ENCODE measurements around the gene KCNJ8. TPM values are rescaled to one million over a fixed set of nuclear protein-coding genes. Genes with fewer than 3 reads are reported as not detected.

The KCNJ8 gene
- total RNA-seq, 3 donors from 2014 or later = 8.6 to 34.1 (median 19.2) TPM

DNA sequence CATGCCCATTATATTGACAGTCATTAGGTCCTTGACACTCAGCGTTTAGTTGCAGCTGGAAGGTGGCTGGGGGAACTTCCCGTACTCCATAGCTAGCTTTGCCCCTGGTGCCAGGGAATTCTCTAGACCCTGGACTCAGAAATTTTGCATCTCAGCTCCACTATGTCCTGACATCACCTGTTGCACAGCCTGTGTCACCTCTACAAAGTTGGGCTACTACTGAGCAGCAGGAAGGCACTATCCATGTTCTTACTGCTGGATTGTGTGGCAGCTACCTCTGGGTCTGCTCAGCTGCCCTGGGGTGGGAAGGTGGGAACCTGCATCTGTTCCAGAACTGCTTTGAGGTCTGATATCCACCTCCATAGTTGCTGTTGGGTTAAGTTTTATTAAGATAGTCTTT lies 11.0 kb downstream of the KCNJ8 start:
- Histone ChIP-seq H3K27ac (no peak overlapping the region), H3K4me3 (no peak overlapping the region), H3K27me3 (no peaks in the 10 kb centered on the region), H3K36me3 (no peaks in the 10 kb centered on the region), H3K9me3 (no peaks in the 10 kb centered on the region), H3K4me1 (no peaks in the 10 kb centered on the region)
- no peak for TF ChIP-seq POLR2AphosphoS5 (IDR thresholded peaks at IDR 0.05)
- TF ChIP-seq, protein P1, sequence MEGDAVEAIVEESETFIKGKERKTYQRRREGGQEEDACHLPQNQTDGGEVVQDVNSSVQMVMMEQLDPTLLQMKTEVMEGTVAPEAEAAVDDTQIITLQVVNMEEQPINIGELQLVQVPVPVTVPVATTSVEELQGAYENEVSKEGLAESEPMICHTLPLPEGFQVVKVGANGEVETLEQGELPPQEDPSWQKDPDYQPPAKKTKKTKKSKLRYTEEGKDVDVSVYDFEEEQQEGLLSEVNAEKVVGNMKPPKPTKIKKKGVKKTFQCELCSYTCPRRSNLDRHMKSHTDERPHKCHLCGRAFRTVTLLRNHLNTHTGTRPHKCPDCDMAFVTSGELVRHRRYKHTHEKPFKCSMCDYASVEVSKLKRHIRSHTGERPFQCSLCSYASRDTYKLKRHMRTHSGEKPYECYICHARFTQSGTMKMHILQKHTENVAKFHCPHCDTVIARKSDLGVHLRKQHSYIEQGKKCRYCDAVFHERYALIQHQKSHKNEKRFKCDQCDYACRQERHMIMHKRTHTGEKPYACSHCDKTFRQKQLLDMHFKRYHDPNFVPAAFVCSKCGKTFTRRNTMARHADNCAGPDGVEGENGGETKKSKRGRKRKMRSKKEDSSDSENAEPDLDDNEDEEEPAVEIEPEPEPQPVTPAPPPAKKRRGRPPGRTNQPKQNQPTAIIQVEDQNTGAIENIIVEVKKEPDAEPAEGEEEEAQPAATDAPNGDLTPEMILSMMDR (IDR thresholded peaks at IDR 0.05) = no peak
- TF ChIP-seq POLR2A (IDR thresholded peaks at IDR 0.05) = no peak
- intact Hi-C loops (cut with DNase I; ENCODE audit: low total_unique reads) = no loop called here
- DNase-seq (ENCODE audit: low spot score in 2 of 2) = no peak

DNA sequence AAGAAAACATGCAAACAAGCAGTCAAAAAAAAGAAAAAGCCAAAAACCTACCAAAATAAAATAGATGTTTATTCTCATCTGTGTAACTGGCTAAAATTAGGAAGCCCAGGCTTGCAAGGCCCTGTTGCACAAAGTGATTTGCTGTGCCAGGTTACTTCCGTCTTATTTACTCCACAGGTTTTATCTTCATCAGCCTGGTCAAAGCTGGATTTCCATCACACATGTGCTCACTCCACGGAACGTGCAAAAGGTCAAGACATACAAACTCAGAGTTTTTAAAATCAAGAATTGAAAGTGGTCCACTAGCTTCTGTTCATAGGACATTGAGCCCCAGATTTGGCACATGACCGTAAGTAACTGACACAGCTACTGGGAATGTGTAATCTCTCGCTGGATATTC lies 14.8 kb downstream of the KCNJ8 start:
- Histone ChIP-seq H3K4me3 (no peak overlapping the region), H3K4me1 (no peaks in the 10 kb centered on the region), H3K9me3 (no peaks in the 10 kb centered on the region), H3K36me3 (no peaks in the 10 kb centered on the region), H3K27ac (no peak overlapping the region), H3K27me3 (no peaks in the 10 kb centered on the region)
- no peak for DNase-seq (ENCODE audit: low spot score in 2 of 2)
- intact Hi-C loops (cut with DNase I; ENCODE audit: low total_unique reads) = no loop called here
- no peak for TF ChIP-seq POLR2A (IDR thresholded peaks at IDR 0.05)
- no peak for TF ChIP-seq POLR2AphosphoS5 (IDR thresholded peaks at IDR 0.05)
- TF ChIP-seq, protein P1 (IDR thresholded peaks at IDR 0.05) = no peak

DNA sequence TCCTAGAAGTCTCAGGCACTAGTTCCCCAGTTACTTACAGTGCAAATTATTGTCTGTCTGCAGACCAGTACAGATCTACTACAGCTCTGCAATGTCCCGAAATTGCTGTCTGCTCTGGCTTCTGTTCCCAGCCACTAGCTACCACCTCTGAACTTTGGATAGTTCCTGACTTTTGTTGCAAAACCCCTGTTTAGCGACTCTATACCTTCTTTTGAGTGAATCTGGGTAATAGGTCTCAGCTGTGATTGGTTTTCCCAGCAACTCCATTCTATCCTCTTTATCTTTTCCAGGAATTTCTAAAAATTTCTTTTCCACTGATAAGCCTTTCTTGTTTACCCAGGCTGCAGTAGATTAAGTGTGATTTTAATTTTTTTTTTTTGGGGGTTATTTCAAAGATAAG lies 16.8 kb downstream of the KCNJ8 start:
- Histone ChIP-seq H3K27me3 (no peaks in the 10 kb centered on the region), H3K4me1 (no peaks in the 10 kb centered on the region), H3K36me3 (no peaks in the 10 kb centered on the region), H3K27ac (no peak overlapping the region), H3K9me3 (no peaks in the 10 kb centered on the region), H3K4me3 (no peak overlapping the region)
- TF ChIP-seq, protein P1 (IDR thresholded peaks at IDR 0.05) = no peak
- TF ChIP-seq POLR2A (IDR thresholded peaks at IDR 0.05) = no peak
- TF ChIP-seq POLR2AphosphoS5 (IDR thresholded peaks at IDR 0.05) = no peak
- intact Hi-C loops (cut with DNase I; ENCODE audit: low total_unique reads) = no loop called here
- DNase-seq (ENCODE audit: low spot score in 2 of 2) = no peak

DNA sequence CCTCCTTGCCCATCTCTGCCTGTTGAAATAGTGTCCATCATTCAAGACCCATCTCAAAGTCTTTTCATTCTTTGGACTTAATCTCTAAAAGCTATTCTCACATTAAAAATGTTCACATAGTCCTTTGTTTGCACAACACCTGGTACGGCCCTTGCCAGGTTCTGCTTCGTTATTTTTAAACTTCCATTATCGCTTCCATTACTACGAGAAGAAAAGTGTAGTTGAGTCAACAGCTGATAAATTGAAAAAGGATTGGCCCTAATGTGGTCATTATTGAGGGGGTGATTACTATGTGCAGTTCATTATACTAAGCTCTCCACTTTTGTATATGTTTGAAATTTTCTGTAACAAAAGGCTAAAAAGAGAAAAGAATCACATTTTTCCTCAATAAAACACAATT lies 17.8 kb downstream of the KCNJ8 start:
- intact Hi-C loops (cut with DNase I; ENCODE audit: low total_unique reads) = no loop called here
- H3K9me3 ChIP-seq = no peaks in the 10 kb centered on the region
- DNase-seq (ENCODE audit: low spot score in 2 of 2) = no peak
- H3K36me3 ChIP-seq = no peaks in the 10 kb centered on the region
- H3K27ac ChIP-seq = no peak overlapping the region
- H3K27me3 ChIP-seq = no peaks in the 10 kb centered on the region
- H3K4me3 ChIP-seq = no peak overlapping the region
- no peaks in the 10 kb centered on the region for H3K4me1 ChIP-seq
- TF ChIP-seq, protein P1 (IDR thresholded peaks at IDR 0.05) = no peak
- no peak for TF ChIP-seq POLR2A (IDR thresholded peaks at IDR 0.05)
- no peak for TF ChIP-seq POLR2AphosphoS5 (IDR thresholded peaks at IDR 0.05)

DNA sequence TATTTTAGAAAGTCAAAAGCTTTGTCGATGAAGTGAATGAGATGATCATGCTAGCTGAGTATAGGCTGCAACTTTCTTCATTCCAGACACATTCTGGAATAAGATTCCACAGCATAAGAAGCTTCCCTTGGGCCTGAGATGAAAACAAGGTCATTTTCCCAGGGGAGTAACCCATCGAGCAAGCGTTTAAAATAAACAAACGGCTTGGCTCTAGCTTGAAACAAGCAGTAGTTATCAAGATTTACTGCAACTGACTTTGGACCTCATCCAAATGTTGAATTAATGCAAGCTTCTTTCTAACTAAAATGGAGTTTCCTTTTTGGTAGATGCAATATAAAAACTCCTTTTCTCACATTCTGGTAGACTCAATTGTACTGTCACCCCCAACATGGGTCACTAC lies 23.0 kb downstream of the KCNJ8 start:
- Histone ChIP-seq H3K4me3 (no peak overlapping the region), H3K4me1 (no peaks in the 10 kb centered on the region), H3K27ac (no peak overlapping the region), H3K27me3 (no peaks in the 10 kb centered on the region), H3K36me3 (no peaks in the 10 kb centered on the region), H3K9me3 (no peaks in the 10 kb centered on the region)
- no peak for DNase-seq (ENCODE audit: low spot score in 2 of 2)
- intact Hi-C loops (cut with DNase I; ENCODE audit: low total_unique reads) = no loop called here
- TF ChIP-seq POLR2AphosphoS5 (IDR thresholded peaks at IDR 0.05) = no peak
- TF ChIP-seq POLR2A (IDR thresholded peaks at IDR 0.05) = no peak
- TF ChIP-seq, protein P1 (IDR thresholded peaks at IDR 0.05) = no peak

All from breast epithelium (tissue), 4 donors.